CD4-positive, alpha-beta T cell treated with Interferon gamma for 1 hour (primary cell): Measurements from ENCODE around the gene TAS2R31.

Experiments
- DNase-seq: peaks from one replicate; pipeline ENCODE4 v3.0.0-alpha.2; 2020

The TAS2R31 gene

GRCh38 chr12:10994307-10994706 lies 36.9 kb downstream of the TAS2R31 start:
- no peak for DNase-seq

DNA sequence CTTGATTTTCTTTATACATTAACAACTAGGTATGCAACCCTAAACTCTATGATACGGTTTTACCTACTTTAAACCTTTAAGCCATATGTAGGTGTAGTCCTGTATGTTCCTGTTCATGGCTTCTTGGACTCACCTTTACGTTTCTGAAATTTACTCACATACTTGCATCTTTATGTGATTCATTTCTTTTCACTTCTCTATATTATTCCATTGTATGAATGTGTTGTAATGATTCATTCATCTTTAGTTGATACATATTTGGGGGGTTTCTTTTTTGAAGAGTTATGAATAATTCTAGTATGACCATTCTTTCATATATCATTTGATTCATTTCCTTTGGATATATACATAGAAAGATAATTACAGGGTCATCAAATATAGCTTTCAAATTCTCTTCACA lies 42.1 kb downstream of the TAS2R31 start:
- no peak for DNase-seq

DNA sequence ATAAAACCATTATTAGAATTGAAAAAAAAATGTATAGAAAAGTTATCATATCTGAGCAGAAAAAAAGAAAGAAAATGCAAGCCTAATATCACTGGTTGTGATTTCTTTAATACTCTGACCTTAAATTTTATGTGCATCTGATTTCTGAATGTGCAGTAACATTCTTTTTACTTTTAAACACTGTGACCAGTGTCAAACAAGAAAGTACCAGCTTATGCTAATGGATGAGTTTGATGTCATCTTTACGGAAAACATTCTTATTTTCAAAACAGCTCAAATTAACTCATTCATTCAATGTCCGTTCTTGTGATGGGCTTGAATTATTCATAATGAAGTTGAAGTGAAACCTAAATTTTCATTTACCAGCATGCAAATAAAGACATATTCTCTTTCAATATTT lies 44.4 kb downstream of the TAS2R31 start, which contains the start of gene TAS2R50:
TAS2R50 (minus strand) TSS at position 101 of the 400 bp plus-strand sequence; CDS start at position 49, 52 bp downstream.
- DNase-seq = no peak

GRCh38 chr12:10982244-10982643 lies 49.0 kb downstream of the TAS2R31 start:
- DNase-seq = peak; percentile 4
